Right lobe of liver (tissue), 6 donors: ENCODE measurements around the gene WDPCP. TPM values are rescaled to one million over a fixed set of nuclear protein-coding genes. Genes with fewer than 3 reads are reported as not detected.
"Not testable (repeated sequence)": the region's sequence is repeated elsewhere in the genome, so short reads cannot be mapped to it uniquely, and the experiment has no call there.

Experiments used
- ATAC-seq, 4 donors: fragments of 200-7000 bp; cut with Tn5 transposase; one replicate each; pipeline ENCODE4 v1.9.1; 2020; ENCODE audit warnings: mild to moderate bottlenecking in 4 of 4, moderate library complexity in 4 of 4
- DNase-seq, 3 donors: peaks; one replicate each; pipeline ENCODE4 v3.0.0-alpha.2; 2020
- H3K27ac ChIP-seq, 3 donors: fragments of 200-600 bp; one replicate each; pipeline ENCODE4 v1.8.0; 2022
- H3K27me3 ChIP-seq, 2 donors: fragments of 200-600 bp; one replicate each; pipeline ENCODE4 v1.8.0; 2022
- H3K36me3 ChIP-seq, 4 donors: fragments of 200-600 bp; sonication (generic) in 1 of 4; one replicate each; pipeline versions ENCODE4 v1.5.1 to v1.8.0; 2017 to 2022; ENCODE audit warnings: control low read depth in 1 of 4
- H3K4me1 ChIP-seq, 4 donors: fragments of 200-600 bp; sonication (generic) in 1 of 4; one replicate each; pipeline versions ENCODE4 v1.5.1 to v1.8.0; 2017 to 2022; ENCODE audit warnings: control low read depth in 1 of 4
- H3K4me3 ChIP-seq, 3 donors: fragments of 200-600 bp; one replicate each; pipeline ENCODE4 v1.8.0; 2022
- H3K9me3 ChIP-seq, 4 donors: fragments of 200-600 bp; sonication (generic) in 1 of 4; one replicate each; pipeline versions ENCODE4 v1.5.1 to v1.8.0; 2017 to 2022; ENCODE audit warnings: control low read depth in 1 of 4
- POLR2A ChIP-seq: fragments of 450-650 bp; IDR thresholded peaks from one replicate; pipeline ENCODE4 v1.6.1; 2017; ENCODE audit warnings: antibody characterized with exemption, mild to moderate bottlenecking
- WGBS: methylation state at CpG from one replicate; pipeline ENCODE4 v1.1.6; 2018; ENCODE audit warnings: low coverage, low lambda C conversion rate; ENCODE audit not compliant: insufficient coverage; ENCODE audit errors: missing lambda C conversion rate; 5-methylcytosine and 5-hydroxymethylcytosine counted together
- intact Hi-C, 2 donors: fragments of 100-400 bp; cut with DNase I; formaldehyde crosslinking; loops; one replicate each; pipeline versions ENCODE4 v1.11.2 to v1.14.1; 2022
- total RNA-seq, 6 experiments: library from RNA; depleted of rRNA in 2 of 6; stranded (reverse); fragments of >200 nt in 2 of 6; fragmentation: NEBNext Ultra II Directional in 3 of 6; extraction: Animal tissue kit (Norgen Biotek cat#: 25700) in 3 of 6; gene quantifications; one replicate each; pipeline versions ENCODE4 v1.1.0 to v1.2.4, GENCODE V29; 2016 to 2023
- TF ChIP-seq, protein P1 (sequence below), 4 donors: fragments of 200-600 bp in 3 of 4; fragments of 450-650 bp in 1 of 4; IDR thresholded peaks; one replicate each; pipeline versions ENCODE4 v1.5.1 to v1.8.0; 2016 to 2022; ENCODE audit warnings: antibody characterized with exemption in 4 of 4, mild to moderate bottlenecking in 2 of 4
- donor health status: DM: no; HTN: yes; CAD: no.
- donor health status: DM: no; HTN: no; CAD: no.
- donor health status: DM: no; HTN: no; CAD: no.
- donor health status: DM: no; HTN: yes; CAD: no.
- donor health status: DM: no; HTN: yes; CAD: no.

Gene WDPCP
- total RNA-seq, 6 experiments from 2014 or later, result 2.7 to 4.4 (median 3.0) TPM

DNA sequence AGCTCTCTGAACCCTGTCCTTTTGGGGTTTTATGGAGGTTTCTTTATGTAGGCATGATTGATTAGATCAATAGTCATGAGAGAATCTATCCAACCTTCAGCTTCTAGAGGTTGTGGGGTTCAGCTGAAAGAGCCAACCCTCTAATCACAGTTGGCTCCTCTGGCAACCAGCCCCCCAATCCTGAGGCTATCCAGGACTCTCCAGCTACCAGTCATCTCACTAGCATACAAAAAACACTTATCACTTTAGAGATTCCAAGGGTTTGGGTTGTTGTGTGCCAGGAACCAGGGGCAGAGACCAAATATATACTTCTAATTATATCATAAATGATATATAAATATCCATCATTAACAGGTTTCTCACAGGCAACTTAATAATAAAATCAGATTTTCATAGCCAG is 11.7 kb downstream of the WDPCP start:
- Histone ChIP-seq H3K4me3 (no peak overlapping the region), H3K36me3 (no peaks in the 10 kb centered on the region), H3K27ac (no peak overlapping the region), H3K27me3 (no peaks in the 10 kb centered on the region), H3K9me3 (no peaks in the 10 kb centered on the region), H3K4me1 (no peaks in the 10 kb centered on the region)
- intact Hi-C loops, result no loop called here
- DNase-seq (no peak), ATAC-seq (no peak)
- TF ChIP-seq POLR2A, result no peak
- TF ChIP-seq, protein P1, sequence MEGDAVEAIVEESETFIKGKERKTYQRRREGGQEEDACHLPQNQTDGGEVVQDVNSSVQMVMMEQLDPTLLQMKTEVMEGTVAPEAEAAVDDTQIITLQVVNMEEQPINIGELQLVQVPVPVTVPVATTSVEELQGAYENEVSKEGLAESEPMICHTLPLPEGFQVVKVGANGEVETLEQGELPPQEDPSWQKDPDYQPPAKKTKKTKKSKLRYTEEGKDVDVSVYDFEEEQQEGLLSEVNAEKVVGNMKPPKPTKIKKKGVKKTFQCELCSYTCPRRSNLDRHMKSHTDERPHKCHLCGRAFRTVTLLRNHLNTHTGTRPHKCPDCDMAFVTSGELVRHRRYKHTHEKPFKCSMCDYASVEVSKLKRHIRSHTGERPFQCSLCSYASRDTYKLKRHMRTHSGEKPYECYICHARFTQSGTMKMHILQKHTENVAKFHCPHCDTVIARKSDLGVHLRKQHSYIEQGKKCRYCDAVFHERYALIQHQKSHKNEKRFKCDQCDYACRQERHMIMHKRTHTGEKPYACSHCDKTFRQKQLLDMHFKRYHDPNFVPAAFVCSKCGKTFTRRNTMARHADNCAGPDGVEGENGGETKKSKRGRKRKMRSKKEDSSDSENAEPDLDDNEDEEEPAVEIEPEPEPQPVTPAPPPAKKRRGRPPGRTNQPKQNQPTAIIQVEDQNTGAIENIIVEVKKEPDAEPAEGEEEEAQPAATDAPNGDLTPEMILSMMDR (IDR thresholded peaks at IDR 0.05), result no peak

- H3K27me3 ChIP-seq, DNase-seq, H3K9me3 ChIP-seq, H3K27ac ChIP-seq, H3K4me3 ChIP-seq, ATAC-seq, intact Hi-C loops, H3K4me1 ChIP-seq, H3K36me3 ChIP-seq: not testable (repeated sequence)
- WGBS, result 92% methylated on average over 12 of the region's 13 CpGs
Measured at GRCh38 chr2:63573726-63574345, 14.4 kb downstream of the WDPCP start.

GRCh38 chr2:63573026-63573425 is 15.3 kb downstream of the WDPCP start:
- DNase-seq, H3K4me1 ChIP-seq, H3K9me3 ChIP-seq, H3K27me3 ChIP-seq, intact Hi-C loops, ATAC-seq, H3K36me3 ChIP-seq, H3K27ac ChIP-seq, H3K4me3 ChIP-seq: not testable (repeated sequence)
- 91% methylated on average over 3 of the region's 3 CpGs for WGBS

- DNase-seq, result no peak
- TF ChIP-seq, protein P1 (IDR thresholded peaks at IDR 0.05), result no peak
- no peak for TF ChIP-seq POLR2A
- Histone ChIP-seq H3K4me1 (no peaks in the 10 kb centered on the region), H3K4me3 (no peak overlapping the region), H3K27ac (no peak overlapping the region), H3K27me3 (no peaks in the 10 kb centered on the region), H3K9me3 (no peaks in the 10 kb centered on the region), H3K36me3 (no peaks in the 10 kb centered on the region)
- WGBS, result 65% methylated on average over 2 of the region's 2 CpGs
- ATAC-seq, result no peak
- intact Hi-C loops, result no loop called here
Measured at GRCh38 chr2:63572001-63572400, 16.3 kb downstream of the WDPCP start.

- no peaks in the 10 kb centered on the region for H3K27me3 ChIP-seq
- H3K4me3 ChIP-seq, result no peak overlapping the region
- ATAC-seq, result no peak
- H3K36me3 ChIP-seq, result no peaks in the 10 kb centered on the region
- H3K4me1 ChIP-seq, result no peaks in the 10 kb centered on the region
- TF ChIP-seq, protein P1 (IDR thresholded peaks at IDR 0.05), result no peak
- no peak for TF ChIP-seq POLR2A
- DNase-seq, result no peak
- no peaks in the 10 kb centered on the region for H3K9me3 ChIP-seq
- no peak overlapping the region for H3K27ac ChIP-seq
- WGBS, result 72% methylated on average over 2 of the region's 2 CpGs
- intact Hi-C loops, result no loop called here
Measured at GRCh38 chr2:63571291-63571690, 17.0 kb downstream of the WDPCP start.

DNA sequence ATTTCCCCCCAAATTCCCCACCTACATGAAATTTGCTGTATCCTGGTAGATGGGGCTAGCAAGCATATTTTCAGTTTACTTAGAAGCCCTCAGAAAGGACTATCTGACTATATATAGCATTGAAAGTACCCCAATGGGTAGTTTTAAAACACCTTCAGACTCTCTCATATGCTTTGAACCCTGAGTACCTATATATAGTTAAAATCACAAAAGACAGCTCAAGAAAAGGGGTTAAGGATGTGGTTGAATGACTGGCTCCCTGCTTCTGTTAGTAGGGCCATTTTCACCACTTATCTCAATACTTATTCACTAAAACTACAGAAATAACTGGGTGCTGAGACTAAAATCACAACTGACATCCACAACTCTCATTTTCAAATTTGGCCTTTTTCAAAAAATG is 18.5 kb downstream of the WDPCP start:
- no peaks in the 10 kb centered on the region for H3K9me3 ChIP-seq
- H3K27ac ChIP-seq, result no peak overlapping the region
- H3K4me3 ChIP-seq, result no peak overlapping the region
- H3K36me3 ChIP-seq, result no peaks in the 10 kb centered on the region
- intact Hi-C loops, result no loop called here
- H3K27me3 ChIP-seq, result no peaks in the 10 kb centered on the region
- TF ChIP-seq, protein P1 (IDR thresholded peaks at IDR 0.05), result no peak
- TF ChIP-seq POLR2A, result no peak
- DNase-seq (no peak), ATAC-seq (no peak)
- H3K4me1 ChIP-seq, result no peaks in the 10 kb centered on the region
